SK-N-MC (cell line): ENCODE results near the gene NCMAP.

Experiments
- EZH2 ChIP-seq: fragments of 200-600 bp; sonication (generic); IDR thresholded peaks from one replicate; pipeline ENCODE4 v1.6.1; 2017; ENCODE audit warnings: antibody characterized with exemption
- POLR2AphosphoS5 ChIP-seq: IDR thresholded peaks from 2 replicates; pipeline ENCODE4 v1.6.1; 2012; ENCODE audit warnings: mild to moderate bottlenecking, low read depth, low read length, borderline replicate concordance

DNA sequence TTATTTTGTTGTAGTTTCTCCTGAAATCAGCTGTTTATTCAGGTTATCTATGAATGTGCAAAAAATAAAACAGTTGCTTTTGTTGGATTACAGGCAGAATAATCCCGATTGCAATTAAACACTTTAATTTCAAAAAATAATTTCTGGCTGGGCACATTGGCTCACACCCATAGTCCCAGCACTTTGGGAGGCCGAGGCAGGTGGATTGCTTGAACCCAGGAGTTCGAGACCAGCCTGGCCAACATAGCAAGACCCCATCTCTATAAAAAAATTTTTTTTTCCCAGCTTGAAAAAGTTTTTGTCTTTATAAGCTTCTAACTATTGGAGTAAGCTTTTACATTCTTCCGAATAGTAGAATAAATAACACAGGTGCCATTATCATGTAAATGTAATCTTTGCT, 38.0 kb upstream of the NCMAP start:
- TF ChIP-seq EZH2 = no peak
- TF ChIP-seq POLR2AphosphoS5 = no peak
